HEK293 (cell line): ENCODE measurements around the gene COBL.
"Not testable (repeated sequence)": the region's sequence is repeated elsewhere in the genome, so short reads cannot be mapped to it uniquely, and the experiment has no call there.

Experiments
- CTCF ChIA-PET: fragments of 350-600 bp; formaldehyde crosslinking; extraction: SDS; loops from one replicate; lab custom pipeline; 2021; ENCODE audit warnings: antibody characterized with exemption; lab: Yijun Ruan, JAX
- POLR2A ChIA-PET: fragments of 300-600 bp; formaldehyde crosslinking; extraction: SDS; loops from one replicate; lab custom pipeline; 2020; ENCODE audit warnings: antibody characterized with exemption, inconsistent platforms; lab: Yijun Ruan, JAX
- H3K27ac ChIP-seq: fragments of 200-500 bp; sonication (Bioruptor generic); 2 replicates; pipeline ENCODE4 v1.5.1; 2014; ENCODE audit warnings: low read depth, low read length, control low read depth, inconsistent platforms; ENCODE audit errors: extremely low read depth
- H3K36me3 ChIP-seq, 2 experiments: fragments of 200-500 bp in 1 of 2; sonication (Bioruptor generic) in 1 of 2; 1 replicate in 1 of 2; 2 replicates in 1 of 2; pipeline ENCODE4 v1.5.1; 2014 to 2017; ENCODE audit warnings: inconsistent platforms in 2 of 2, low read length in 2 of 2; ENCODE audit not compliant: control insufficient read depth in 2 of 2, insufficient read depth in 1 of 2
- H3K4me1 ChIP-seq: fragments of 200-500 bp; sonication (Bioruptor generic); 2 replicates; pipeline ENCODE4 v1.5.1; 2014; ENCODE audit warnings: mild to moderate bottlenecking, low read length, inconsistent platforms; ENCODE audit not compliant: control insufficient read depth, insufficient read depth
- H3K4me3 ChIP-seq: 2 replicates; pipeline ENCODE4 v1.5.1; 2011; ENCODE audit warnings: low read depth, mild to moderate bottlenecking, control low read depth, low read length, moderate library complexity
- H3K9me3 ChIP-seq: fragments of 200-500 bp; sonication (Bioruptor generic); 2 replicates; pipeline ENCODE4 v1.5.1; 2014; ENCODE audit warnings: low read depth, low read length, inconsistent platforms; ENCODE audit not compliant: control insufficient read depth, insufficient read depth
- KLF1 ChIP-seq: fragments of 450-650 bp; formaldehyde crosslinking; IDR thresholded peaks from 2 replicates; pipeline ENCODE4 v1.5.1; 2016; ENCODE audit warnings: missing biosample characterization, missing genetic modification characterization
- PRDM1 ChIP-seq: fragments of 450-650 bp; formaldehyde crosslinking; IDR thresholded peaks from 2 replicates; pipeline ENCODE4; 2016; ENCODE audit warnings: missing biosample characterization, missing genetic modification characterization
- RBAK ChIP-seq: fragments of 450-650 bp; formaldehyde crosslinking; IDR thresholded peaks from 2 replicates; pipeline ENCODE4 v1.5.1; 2016; ENCODE audit warnings: missing biosample characterization, missing genetic modification characterization
- TCF7L2 ChIP-seq: IDR thresholded peaks from 2 replicates; pipeline ENCODE4 v1.6.1; 2011; ENCODE audit warnings: low read depth, mild to moderate bottlenecking, inconsistent platforms, low read length, moderate library complexity, borderline replicate concordance
- ZBTB20 ChIP-seq: fragments of 450-650 bp; formaldehyde crosslinking; IDR thresholded peaks from 2 replicates; pipeline ENCODE4 v1.5.1; 2016; ENCODE audit warnings: missing biosample characterization, missing genetic modification characterization
- ZNF10 ChIP-seq: fragments of 450-650 bp; formaldehyde crosslinking; IDR thresholded peaks from 2 replicates; pipeline ENCODE4 v1.5.1; 2017; ENCODE audit warnings: missing biosample characterization, missing genetic modification characterization
- ZNF138 ChIP-seq: fragments of 450-650 bp; formaldehyde crosslinking; IDR thresholded peaks from 2 replicates; pipeline ENCODE4 v1.5.1; 2016; ENCODE audit warnings: missing biosample characterization, missing genetic modification characterization, borderline replicate concordance
- ZNF16 ChIP-seq: fragments of 450-650 bp; formaldehyde crosslinking; IDR thresholded peaks from 2 replicates; pipeline ENCODE4 v1.5.1; 2016; ENCODE audit warnings: low read depth, missing biosample characterization, missing genetic modification characterization
- ZNF223 ChIP-seq: fragments of 450-650 bp; formaldehyde crosslinking; IDR thresholded peaks from 2 replicates; pipeline ENCODE4 v1.5.1; 2016; ENCODE audit warnings: missing biosample characterization, missing genetic modification characterization
- ZNF391 ChIP-seq: fragments of 450-650 bp; formaldehyde crosslinking; IDR thresholded peaks from 2 replicates; pipeline ENCODE4 v1.5.1; 2016; ENCODE audit warnings: low read depth, missing biosample characterization, missing genetic modification characterization, borderline replicate concordance
- ZNF549 ChIP-seq: fragments of 450-650 bp; IDR thresholded peaks from 2 replicates; pipeline ENCODE4 v1.5.1; 2018; ENCODE audit warnings: missing biosample characterization, missing genetic modification characterization, mild to moderate bottlenecking, inconsistent platforms, moderate library complexity
- ZNF701 ChIP-seq: fragments of 450-650 bp; formaldehyde crosslinking; IDR thresholded peaks from 2 replicates; pipeline ENCODE4 v1.5.1; 2016; ENCODE audit warnings: missing biosample characterization, missing genetic modification characterization
- ZNF792 ChIP-seq: fragments of 450-650 bp; formaldehyde crosslinking; IDR thresholded peaks from 2 replicates; pipeline ENCODE4 v1.5.1; 2016; ENCODE audit warnings: missing biosample characterization, missing genetic modification characterization
- TF ChIP-seq, protein P1 (sequence below): fragments of 450-650 bp; formaldehyde crosslinking; IDR thresholded peaks from 2 replicates; pipeline ENCODE4 v1.5.1; 2016; ENCODE audit warnings: missing biosample characterization, missing genetic modification characterization
- TF ChIP-seq, protein P2 (sequence below): fragments of 450-650 bp; formaldehyde crosslinking; IDR thresholded peaks from 2 replicates; pipeline ENCODE4 v1.5.1; 2017; ENCODE audit warnings: missing biosample characterization, missing genetic modification characterization
- TF ChIP-seq, protein P3 (sequence below): fragments of 450-650 bp; formaldehyde crosslinking; IDR thresholded peaks from 2 replicates; pipeline ENCODE4 v1.5.1; 2016; ENCODE audit warnings: missing biosample characterization, missing genetic modification characterization
- TF ChIP-seq, protein P4 (sequence below): fragments of 450-650 bp; formaldehyde crosslinking; IDR thresholded peaks from 2 replicates; pipeline ENCODE4 v1.5.1; 2016; ENCODE audit warnings: missing biosample characterization, missing genetic modification characterization, borderline replicate concordance

Gene COBL

DNA sequence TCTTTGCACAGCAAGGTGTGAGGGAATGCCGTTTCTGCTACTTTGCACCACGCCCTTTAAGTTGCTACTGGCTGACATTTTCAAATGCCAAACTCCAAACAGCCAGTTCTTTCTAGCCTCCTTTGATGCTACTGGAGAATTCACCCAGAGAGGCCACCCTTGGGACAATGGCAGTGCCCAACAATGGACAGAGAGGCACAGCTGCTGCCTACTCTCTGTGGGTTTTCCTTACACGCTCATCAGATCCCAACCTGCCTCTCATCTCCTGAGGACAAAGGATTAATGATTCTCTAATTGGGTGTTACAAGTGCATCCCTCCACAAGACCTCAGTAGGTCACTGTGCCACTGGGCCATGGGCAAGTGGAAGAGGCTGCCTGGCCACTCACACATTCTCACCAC lies 105.8 kb downstream of the COBL start:
- H3K27ac ChIP-seq, result no peak overlapping the region
- ChIA-PET CTCF (interaction anchor here (1.0 kb wide), 1 partner anchor 48 kb away, joined by 3 read pairs; no protein-coding TSS in a partner anchor), POLR2A (no interaction called here)
- no peak overlapping the region for H3K4me3 ChIP-seq
- H3K9me3 ChIP-seq, result no peaks in the 10 kb centered on the region
- TF ChIP-seq ZNF16 (tag by site-specific recombination) (no peak), ZNF10 (tag by site-specific recombination) (no peak), ZNF138 (tag by site-specific recombination) (no peak)
- no peaks in the 10 kb centered on the region for H3K36me3 ChIP-seq
- H3K4me1 ChIP-seq, result no peaks in the 10 kb centered on the region

DNA sequence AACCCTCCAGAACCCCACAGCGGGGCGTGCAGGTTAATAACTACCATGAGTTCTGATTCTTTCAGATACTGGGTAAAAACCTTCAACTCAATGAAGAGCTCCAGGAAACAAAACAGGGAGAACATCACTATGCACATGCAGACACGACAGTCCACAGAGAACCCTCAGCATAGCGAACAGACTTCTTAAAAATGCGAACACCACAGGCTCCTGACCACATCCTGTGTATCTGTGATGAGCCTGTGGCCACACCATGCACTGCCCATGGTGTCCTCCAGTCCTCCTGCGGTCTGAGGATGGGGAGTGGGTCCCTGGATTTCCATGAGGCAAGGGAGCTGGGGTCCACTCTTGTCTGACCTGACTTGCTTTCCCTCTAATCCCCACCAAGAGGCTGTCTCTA lies 107.2 kb downstream of the COBL start:
- H3K4me1 ChIP-seq, result no peaks in the 10 kb centered on the region
- no peak overlapping the region for H3K4me3 ChIP-seq
- no peaks in the 10 kb centered on the region for H3K36me3 ChIP-seq
- no peak overlapping the region for H3K27ac ChIP-seq
- TF ChIP-seq ZNF138 (tag by site-specific recombination), result no peak
- TF ChIP-seq ZBTB20, result no peak
- no peak for TF ChIP-seq ZNF391 (tag by site-specific recombination)
- TF ChIP-seq KLF1 (tag by site-specific recombination), result no peak
- no peak for TF ChIP-seq ZNF223 (tag by site-specific recombination)
- TF ChIP-seq, protein P1, sequence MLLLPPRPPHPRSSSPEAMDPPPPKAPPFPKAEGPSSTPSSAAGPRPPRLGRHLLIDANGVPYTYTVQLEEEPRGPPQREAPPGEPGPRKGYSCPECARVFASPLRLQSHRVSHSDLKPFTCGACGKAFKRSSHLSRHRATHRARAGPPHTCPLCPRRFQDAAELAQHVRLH (tag by site-specific recombination), result no peak
- no peak for TF ChIP-seq TCF7L2
- TF ChIP-seq, protein P2, sequence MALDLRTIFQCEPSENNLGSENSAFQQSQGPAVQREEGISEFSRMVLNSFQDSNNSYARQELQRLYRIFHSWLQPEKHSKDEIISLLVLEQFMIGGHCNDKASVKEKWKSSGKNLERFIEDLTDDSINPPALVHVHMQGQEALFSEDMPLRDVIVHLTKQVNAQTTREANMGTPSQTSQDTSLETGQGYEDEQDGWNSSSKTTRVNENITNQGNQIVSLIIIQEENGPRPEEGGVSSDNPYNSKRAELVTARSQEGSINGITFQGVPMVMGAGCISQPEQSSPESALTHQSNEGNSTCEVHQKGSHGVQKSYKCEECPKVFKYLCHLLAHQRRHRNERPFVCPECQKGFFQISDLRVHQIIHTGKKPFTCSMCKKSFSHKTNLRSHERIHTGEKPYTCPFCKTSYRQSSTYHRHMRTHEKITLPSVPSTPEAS (tag by site-specific recombination), result no peak
- TF ChIP-seq, all 188 proteins: peak for 0
- CTCF ChIA-PET, result interaction anchor here (0.5 to 0.7 kb wide), 2 partner anchors 106 to 644 kb away, joined by 3 read pairs; partner anchors contain the start of gene DDC
- H3K9me3 ChIP-seq, result no peaks in the 10 kb centered on the region
- POLR2A ChIA-PET, result no interaction called here

DNA sequence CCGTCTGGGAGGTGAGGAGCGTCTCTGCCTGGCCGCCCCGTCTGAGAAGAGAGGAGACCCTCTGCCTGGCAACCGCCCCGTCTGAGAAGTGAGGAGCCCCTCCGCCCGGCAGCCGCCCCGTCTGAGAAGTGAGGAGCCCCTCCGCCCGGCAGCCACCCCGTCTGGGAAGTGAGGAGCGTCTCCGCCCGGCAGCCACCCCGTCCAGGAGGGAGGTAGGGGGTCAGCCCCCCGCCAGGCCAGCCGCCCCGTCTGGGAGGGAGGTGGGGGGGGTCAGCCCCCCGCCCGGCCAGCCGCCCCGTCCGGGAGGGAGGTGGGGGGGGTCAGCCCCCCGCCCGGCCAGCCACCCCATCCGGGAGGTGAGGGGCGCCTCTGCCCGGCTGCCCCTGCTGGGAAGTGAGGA lies 108.5 kb downstream of the COBL start:
- POLR2A ChIA-PET, H3K4me1 ChIP-seq, H3K9me3 ChIP-seq, CTCF ChIA-PET, H3K27ac ChIP-seq, H3K36me3 ChIP-seq, H3K4me3 ChIP-seq: not testable (repeated sequence)

DNA sequence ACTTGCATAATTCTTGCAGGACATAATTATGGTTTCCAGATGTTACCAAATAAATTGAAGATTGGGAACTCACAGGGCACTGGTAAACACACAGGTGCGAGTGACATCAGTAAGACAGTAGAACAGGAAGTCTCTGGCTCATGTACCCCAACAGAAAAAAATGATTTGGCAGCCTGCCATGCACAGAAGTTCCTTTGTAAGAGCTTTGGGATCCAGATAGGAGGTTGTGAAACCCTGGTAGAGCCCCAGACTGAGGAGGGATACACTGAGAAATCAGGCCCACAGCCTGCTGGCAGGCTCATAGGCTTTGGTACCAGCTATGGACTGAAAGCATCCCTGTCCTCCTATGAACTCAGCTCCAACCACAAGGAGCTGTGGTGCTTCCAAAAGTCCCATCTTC lies 118.0 kb downstream of the COBL start:
- Histone ChIP-seq H3K4me3 (no peak overlapping the region), H3K27ac (no peak overlapping the region), H3K4me1 (no peaks in the 10 kb centered on the region), H3K9me3 (no peaks in the 10 kb centered on the region), H3K36me3 (no peaks in the 10 kb centered on the region)
- ChIA-PET CTCF (interaction anchor here (0.6 to 1.2 kb wide), 3 partner anchors 16 to 204 kb away, joined by 3 to 4 read pairs (median 4); no protein-coding TSS in a partner anchor), POLR2A (no interaction called here)
- no peak for TF ChIP-seq ZNF549 (tag by site-specific recombination)
- TF ChIP-seq PRDM1 (tag by site-specific recombination), result no peak
- TF ChIP-seq, protein P3, sequence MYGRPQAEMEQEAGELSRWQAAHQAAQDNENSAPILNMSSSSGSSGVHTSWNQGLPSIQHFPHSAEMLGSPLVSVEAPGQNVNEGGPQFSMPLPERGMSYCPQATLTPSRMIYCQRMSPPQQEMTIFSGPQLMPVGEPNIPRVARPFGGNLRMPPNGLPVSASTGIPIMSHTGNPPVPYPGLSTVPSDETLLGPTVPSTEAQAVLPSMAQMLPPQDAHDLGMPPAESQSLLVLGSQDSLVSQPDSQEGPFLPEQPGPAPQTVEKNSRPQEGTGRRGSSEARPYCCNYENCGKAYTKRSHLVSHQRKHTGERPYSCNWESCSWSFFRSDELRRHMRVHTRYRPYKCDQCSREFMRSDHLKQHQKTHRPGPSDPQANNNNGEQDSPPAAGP (tag by site-specific recombination), result no peak
- TF ChIP-seq, protein P4, sequence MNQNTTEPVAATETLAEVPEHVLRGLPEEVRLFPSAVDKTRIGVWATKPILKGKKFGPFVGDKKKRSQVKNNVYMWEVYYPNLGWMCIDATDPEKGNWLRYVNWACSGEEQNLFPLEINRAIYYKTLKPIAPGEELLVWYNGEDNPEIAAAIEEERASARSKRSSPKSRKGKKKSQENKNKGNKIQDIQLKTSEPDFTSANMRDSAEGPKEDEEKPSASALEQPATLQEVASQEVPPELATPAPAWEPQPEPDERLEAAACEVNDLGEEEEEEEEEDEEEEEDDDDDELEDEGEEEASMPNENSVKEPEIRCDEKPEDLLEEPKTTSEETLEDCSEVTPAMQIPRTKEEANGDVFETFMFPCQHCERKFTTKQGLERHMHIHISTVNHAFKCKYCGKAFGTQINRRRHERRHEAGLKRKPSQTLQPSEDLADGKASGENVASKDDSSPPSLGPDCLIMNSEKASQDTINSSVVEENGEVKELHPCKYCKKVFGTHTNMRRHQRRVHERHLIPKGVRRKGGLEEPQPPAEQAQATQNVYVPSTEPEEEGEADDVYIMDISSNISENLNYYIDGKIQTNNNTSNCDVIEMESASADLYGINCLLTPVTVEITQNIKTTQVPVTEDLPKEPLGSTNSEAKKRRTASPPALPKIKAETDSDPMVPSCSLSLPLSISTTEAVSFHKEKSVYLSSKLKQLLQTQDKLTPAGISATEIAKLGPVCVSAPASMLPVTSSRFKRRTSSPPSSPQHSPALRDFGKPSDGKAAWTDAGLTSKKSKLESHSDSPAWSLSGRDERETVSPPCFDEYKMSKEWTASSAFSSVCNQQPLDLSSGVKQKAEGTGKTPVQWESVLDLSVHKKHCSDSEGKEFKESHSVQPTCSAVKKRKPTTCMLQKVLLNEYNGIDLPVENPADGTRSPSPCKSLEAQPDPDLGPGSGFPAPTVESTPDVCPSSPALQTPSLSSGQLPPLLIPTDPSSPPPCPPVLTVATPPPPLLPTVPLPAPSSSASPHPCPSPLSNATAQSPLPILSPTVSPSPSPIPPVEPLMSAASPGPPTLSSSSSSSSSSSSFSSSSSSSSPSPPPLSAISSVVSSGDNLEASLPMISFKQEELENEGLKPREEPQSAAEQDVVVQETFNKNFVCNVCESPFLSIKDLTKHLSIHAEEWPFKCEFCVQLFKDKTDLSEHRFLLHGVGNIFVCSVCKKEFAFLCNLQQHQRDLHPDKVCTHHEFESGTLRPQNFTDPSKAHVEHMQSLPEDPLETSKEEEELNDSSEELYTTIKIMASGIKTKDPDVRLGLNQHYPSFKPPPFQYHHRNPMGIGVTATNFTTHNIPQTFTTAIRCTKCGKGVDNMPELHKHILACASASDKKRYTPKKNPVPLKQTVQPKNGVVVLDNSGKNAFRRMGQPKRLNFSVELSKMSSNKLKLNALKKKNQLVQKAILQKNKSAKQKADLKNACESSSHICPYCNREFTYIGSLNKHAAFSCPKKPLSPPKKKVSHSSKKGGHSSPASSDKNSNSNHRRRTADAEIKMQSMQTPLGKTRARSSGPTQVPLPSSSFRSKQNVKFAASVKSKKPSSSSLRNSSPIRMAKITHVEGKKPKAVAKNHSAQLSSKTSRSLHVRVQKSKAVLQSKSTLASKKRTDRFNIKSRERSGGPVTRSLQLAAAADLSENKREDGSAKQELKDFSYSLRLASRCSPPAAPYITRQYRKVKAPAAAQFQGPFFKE (tag by site-specific recombination), result no peak
- TF ChIP-seq ZNF701 (tag by site-specific recombination), result no peak
- no peak for TF ChIP-seq RBAK (tag by site-specific recombination)
- no peak for TF ChIP-seq ZNF792 (tag by site-specific recombination)
